WTC11 (cell line): ENCODE results near the gene CTTNBP2. TPM values are rescaled to one million over a fixed set of nuclear protein-coding genes. Genes with fewer than 3 reads are reported as not detected.
A peak's percentile ranks its signal among the peaks of the same experiment; 100 is the strongest.

Experiments
- ATAC-seq: fragments of 200-7000 bp; cut with Tn5 transposase; 2 replicates; pipeline ENCODE4 v1.10.0; 2021; ENCODE audit warnings: mild to moderate bottlenecking, moderate library complexity
- CTCF ChIA-PET: fragments of 300-600 bp; sonication (Branson Sonifier 250); formaldehyde crosslinking; loops from one replicate; lab custom pipeline; 2021; ENCODE audit warnings: antibody characterized with exemption; lab: Charles Lee
- POLR2A ChIA-PET: fragments of 350-600 bp; sonication (Branson Sonifier 250); formaldehyde crosslinking; loops from one replicate; lab custom pipeline; 2021; ENCODE audit warnings: antibody characterized with exemption; lab: Charles Lee
- DNase-seq: peaks from one replicate; pipeline ENCODE4 v3.0.0; 2021; ENCODE audit warnings: low spot score
- H3K27ac Mint-ChIP-seq: 2 replicates; pipeline ENCODE4 v1.8.0; 2021; ENCODE audit warnings: mixed read lengths
- H3K27me3 Mint-ChIP-seq: 2 replicates; pipeline ENCODE4 v1.8.0; 2021; ENCODE audit warnings: low read depth, mild to moderate bottlenecking, moderate library complexity, mixed read lengths
- H3K36me3 Mint-ChIP-seq: 2 replicates; pipeline ENCODE4 v1.8.0; 2021; ENCODE audit warnings: mixed read lengths
- H3K4me1 Mint-ChIP-seq: 2 replicates; pipeline ENCODE4 v1.8.0; 2022; ENCODE audit warnings: mixed read lengths
- H3K4me3 Mint-ChIP-seq: 2 replicates; pipeline ENCODE4 v1.8.0; 2021; ENCODE audit warnings: mild to moderate bottlenecking, moderate library complexity, mixed read lengths
- H3K9me3 Mint-ChIP-seq: 2 replicates; pipeline ENCODE4 v1.8.0; 2021; ENCODE audit warnings: mixed read lengths
- GTF2I ChIP-seq: fragments of 250-450 bp; sonication (Bioruptor Pico); conservative IDR thresholded peaks from 2 replicates; pipeline ENCODE4 v1.4.0; 2021; ENCODE audit warnings: mild to moderate bottlenecking
- HMGA2 ChIP-seq: fragments of 250-450 bp; sonication (Bioruptor Pico); IDR thresholded peaks from 2 replicates; pipeline ENCODE4 v1.4.0; 2021; ENCODE audit warnings: mild to moderate bottlenecking, moderate library complexity
- KAT7 ChIP-seq: sonication (generic); formaldehyde crosslinking; IDR thresholded peaks from 2 replicates; pipeline ENCODE4 v1.8.1; 2023; ENCODE audit warnings: missing genetic modification reagents, mild to moderate bottlenecking, borderline replicate concordance
- MYBL2 ChIP-seq: sonication (generic); formaldehyde crosslinking; IDR thresholded peaks from 2 replicates; pipeline ENCODE4 v1.8.1; 2023; ENCODE audit warnings: mild to moderate bottlenecking, moderate library complexity, missing genetic modification reagents
- NFATC4 ChIP-seq: fragments of 250-450 bp; sonication (Bioruptor Pico); IDR thresholded peaks from 2 replicates; pipeline ENCODE4 v1.9.0; 2021; ENCODE audit warnings: mild to moderate bottlenecking
- SOX15 ChIP-seq: fragments of 250-450 bp; sonication (Bioruptor Pico); IDR thresholded peaks from 2 replicates; pipeline ENCODE4 v1.9.0; 2021; ENCODE audit warnings: mild to moderate bottlenecking
- TEAD1 ChIP-seq: sonication (generic); formaldehyde crosslinking; IDR thresholded peaks from 2 replicates; pipeline ENCODE4 v1.8.0; 2022; ENCODE audit warnings: mild to moderate bottlenecking, missing genetic modification reagents
- ZBTB21 ChIP-seq: sonication (generic); formaldehyde crosslinking; IDR thresholded peaks from 2 replicates; pipeline ENCODE4 v1.8.1; 2023; ENCODE audit warnings: mild to moderate bottlenecking, missing genetic modification reagents, borderline replicate concordance
- ZNF121 ChIP-seq: sonication (generic); formaldehyde crosslinking; IDR thresholded peaks from 2 replicates; pipeline ENCODE4 v1.8.0; 2023; ENCODE audit warnings: missing genetic modification reagents
- ZNF396 ChIP-seq: fragments of 250-450 bp; sonication (Bioruptor Pico); IDR thresholded peaks from 2 replicates; pipeline ENCODE4 v1.8.0; 2021; ENCODE audit warnings: mild to moderate bottlenecking, moderate library complexity, borderline replicate concordance
- total RNA-seq: library from RNA; stranded (reverse); gene quantifications from 3 replicates; pipeline ENCODE4 v1.2.3, GENCODE V29; 2021
- TF ChIP-seq, protein P1 (sequence below): sonication (generic); formaldehyde crosslinking; IDR thresholded peaks from 2 replicates; pipeline ENCODE4 v1.8.1; 2023; ENCODE audit warnings: mild to moderate bottlenecking, missing genetic modification reagents, borderline replicate concordance
- TF ChIP-seq, protein P2 (sequence below): sonication (generic); formaldehyde crosslinking; IDR thresholded peaks from 2 replicates; pipeline ENCODE4 v1.8.1; 2023; ENCODE audit warnings: mild to moderate bottlenecking, missing genetic modification reagents, moderate library complexity
- TF ChIP-seq, protein P3 (sequence below): sonication (generic); formaldehyde crosslinking; IDR thresholded peaks from 2 replicates; pipeline ENCODE4 v1.8.0; 2022; ENCODE audit warnings: mild to moderate bottlenecking, missing genetic modification reagents
- TF ChIP-seq, protein P4 (sequence below): fragments of 200-600 bp; IDR thresholded peaks from 2 replicates; pipeline ENCODE4 v1.8.0; 2022; ENCODE audit warnings: antibody characterized with exemption
- TF ChIP-seq, protein P5 (sequence below): sonication (generic); formaldehyde crosslinking; IDR thresholded peaks from 2 replicates; pipeline ENCODE4 v1.8.1; 2023; ENCODE audit warnings: mild to moderate bottlenecking, moderate library complexity, missing genetic modification reagents

CTTNBP2 gene
- total RNA-seq, 1 experiment from 2014 or later, result 22.1 TPM

DNA sequence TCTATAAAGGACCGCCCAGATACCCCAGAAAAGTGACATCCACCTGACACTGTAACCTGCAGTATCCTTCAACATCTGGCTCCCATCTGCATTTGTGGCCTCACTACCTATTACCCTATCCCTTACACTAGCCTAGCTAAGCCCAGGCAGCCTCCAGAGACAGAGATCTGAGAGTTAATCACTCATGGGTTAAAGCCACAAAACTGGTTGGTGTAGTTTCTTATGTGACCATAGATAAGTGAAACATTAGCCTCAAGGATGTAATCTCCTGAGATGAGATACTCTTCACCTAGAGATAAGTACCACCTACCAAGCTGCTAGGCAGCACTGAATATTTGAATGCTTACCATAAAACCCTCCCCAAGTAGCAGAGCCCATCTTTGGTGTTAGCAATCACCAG is 35.4 kb downstream of the CTTNBP2 start:
- no peak overlapping the region for H3K4me3 Mint-ChIP-seq
- TF ChIP-seq KAT7 (CRISPR knock-in tag) (no peak), HMGA2 (no peak), NFATC4 (no peak), ZNF396 (no peak), SOX15 (no peak), TEAD1 (CRISPR knock-in tag) (no peak), ZBTB21 (CRISPR knock-in tag) (no peak), ZNF121 (CRISPR knock-in tag) (no peak), GTF2I (CRISPR knock-in tag) (no peak)
- TF ChIP-seq, protein P1, sequence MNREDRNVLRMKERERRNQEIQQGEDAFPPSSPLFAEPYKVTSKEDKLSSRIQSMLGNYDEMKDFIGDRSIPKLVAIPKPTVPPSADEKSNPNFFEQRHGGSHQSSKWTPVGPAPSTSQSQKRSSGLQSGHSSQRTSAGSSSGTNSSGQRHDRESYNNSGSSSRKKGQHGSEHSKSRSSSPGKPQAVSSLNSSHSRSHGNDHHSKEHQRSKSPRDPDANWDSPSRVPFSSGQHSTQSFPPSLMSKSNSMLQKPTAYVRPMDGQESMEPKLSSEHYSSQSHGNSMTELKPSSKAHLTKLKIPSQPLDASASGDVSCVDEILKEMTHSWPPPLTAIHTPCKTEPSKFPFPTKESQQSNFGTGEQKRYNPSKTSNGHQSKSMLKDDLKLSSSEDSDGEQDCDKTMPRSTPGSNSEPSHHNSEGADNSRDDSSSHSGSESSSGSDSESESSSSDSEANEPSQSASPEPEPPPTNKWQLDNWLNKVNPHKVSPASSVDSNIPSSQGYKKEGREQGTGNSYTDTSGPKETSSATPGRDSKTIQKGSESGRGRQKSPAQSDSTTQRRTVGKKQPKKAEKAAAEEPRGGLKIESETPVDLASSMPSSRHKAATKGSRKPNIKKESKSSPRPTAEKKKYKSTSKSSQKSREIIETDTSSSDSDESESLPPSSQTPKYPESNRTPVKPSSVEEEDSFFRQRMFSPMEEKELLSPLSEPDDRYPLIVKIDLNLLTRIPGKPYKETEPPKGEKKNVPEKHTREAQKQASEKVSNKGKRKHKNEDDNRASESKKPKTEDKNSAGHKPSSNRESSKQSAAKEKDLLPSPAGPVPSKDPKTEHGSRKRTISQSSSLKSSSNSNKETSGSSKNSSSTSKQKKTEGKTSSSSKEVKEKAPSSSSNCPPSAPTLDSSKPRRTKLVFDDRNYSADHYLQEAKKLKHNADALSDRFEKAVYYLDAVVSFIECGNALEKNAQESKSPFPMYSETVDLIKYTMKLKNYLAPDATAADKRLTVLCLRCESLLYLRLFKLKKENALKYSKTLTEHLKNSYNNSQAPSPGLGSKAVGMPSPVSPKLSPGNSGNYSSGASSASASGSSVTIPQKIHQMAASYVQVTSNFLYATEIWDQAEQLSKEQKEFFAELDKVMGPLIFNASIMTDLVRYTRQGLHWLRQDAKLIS (CRISPR knock-in tag), result no peak
- TF ChIP-seq, protein P2, sequence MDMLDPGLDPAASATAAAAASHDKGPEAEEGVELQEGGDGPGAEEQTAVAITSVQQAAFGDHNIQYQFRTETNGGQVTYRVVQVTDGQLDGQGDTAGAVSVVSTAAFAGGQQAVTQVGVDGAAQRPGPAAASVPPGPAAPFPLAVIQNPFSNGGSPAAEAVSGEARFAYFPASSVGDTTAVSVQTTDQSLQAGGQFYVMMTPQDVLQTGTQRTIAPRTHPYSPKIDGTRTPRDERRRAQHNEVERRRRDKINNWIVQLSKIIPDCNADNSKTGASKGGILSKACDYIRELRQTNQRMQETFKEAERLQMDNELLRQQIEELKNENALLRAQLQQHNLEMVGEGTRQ, result no peak
- TF ChIP-seq, protein P3, sequence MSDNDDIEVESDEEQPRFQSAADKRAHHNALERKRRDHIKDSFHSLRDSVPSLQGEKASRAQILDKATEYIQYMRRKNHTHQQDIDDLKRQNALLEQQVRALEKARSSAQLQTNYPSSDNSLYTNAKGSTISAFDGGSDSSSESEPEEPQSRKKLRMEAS (CRISPR knock-in tag), result no peak
- TF ChIP-seq, protein P4, sequence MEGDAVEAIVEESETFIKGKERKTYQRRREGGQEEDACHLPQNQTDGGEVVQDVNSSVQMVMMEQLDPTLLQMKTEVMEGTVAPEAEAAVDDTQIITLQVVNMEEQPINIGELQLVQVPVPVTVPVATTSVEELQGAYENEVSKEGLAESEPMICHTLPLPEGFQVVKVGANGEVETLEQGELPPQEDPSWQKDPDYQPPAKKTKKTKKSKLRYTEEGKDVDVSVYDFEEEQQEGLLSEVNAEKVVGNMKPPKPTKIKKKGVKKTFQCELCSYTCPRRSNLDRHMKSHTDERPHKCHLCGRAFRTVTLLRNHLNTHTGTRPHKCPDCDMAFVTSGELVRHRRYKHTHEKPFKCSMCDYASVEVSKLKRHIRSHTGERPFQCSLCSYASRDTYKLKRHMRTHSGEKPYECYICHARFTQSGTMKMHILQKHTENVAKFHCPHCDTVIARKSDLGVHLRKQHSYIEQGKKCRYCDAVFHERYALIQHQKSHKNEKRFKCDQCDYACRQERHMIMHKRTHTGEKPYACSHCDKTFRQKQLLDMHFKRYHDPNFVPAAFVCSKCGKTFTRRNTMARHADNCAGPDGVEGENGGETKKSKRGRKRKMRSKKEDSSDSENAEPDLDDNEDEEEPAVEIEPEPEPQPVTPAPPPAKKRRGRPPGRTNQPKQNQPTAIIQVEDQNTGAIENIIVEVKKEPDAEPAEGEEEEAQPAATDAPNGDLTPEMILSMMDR, result no peak
- TF ChIP-seq, all 79 proteins: peak for 0
- Mint-ChIP-seq H3K27me3 (no peaks in the 10 kb centered on the region), H3K36me3 (peaks cover 17% of the 10 kb centered on the region), H3K27ac (peak overlapping the region; percentile 68), H3K9me3 (peaks cover 7% of the 10 kb centered on the region; the same call in 1 of the 2 replicates), H3K4me1 (peaks cover 50% of the 10 kb centered on the region)
- ATAC-seq (no peak), DNase-seq (no peak)
- POLR2A ChIA-PET, result no interaction called here
- CTCF ChIA-PET, result no interaction called here

DNA sequence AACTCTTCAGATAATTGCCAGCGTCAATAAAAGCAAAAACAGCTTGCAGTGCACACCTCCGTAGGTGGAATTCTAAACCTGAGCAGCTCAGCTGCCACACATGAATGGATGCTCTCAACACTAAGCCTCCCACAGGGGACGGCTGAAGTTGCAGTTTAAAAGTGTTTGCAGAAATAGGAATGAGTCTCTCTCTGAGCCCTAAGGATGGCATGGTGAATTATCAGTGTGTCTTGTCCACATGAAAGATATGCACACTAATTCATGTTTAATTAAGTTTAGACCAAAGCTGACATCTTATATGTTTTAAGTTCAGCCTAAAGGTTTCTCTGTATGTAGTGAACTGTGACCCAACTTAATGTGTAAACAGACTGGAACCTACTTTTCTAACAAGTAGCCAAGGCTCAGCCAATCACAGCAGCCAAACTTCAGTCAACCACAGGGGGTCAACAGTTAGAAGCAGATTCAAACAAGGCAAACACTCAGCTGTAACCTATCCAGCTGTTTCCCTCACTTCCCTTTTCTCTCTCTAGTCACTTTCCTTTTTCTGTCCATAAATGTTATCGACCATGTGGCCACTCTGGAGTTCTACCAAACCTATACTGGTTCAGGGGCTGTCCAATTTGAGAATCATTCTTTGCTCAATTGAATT is 38.1 kb downstream of the CTTNBP2 start:
- DNase-seq, result peak; percentile 22
- TF ChIP-seq, protein P2, result no peak
- TF ChIP-seq, protein P5, sequence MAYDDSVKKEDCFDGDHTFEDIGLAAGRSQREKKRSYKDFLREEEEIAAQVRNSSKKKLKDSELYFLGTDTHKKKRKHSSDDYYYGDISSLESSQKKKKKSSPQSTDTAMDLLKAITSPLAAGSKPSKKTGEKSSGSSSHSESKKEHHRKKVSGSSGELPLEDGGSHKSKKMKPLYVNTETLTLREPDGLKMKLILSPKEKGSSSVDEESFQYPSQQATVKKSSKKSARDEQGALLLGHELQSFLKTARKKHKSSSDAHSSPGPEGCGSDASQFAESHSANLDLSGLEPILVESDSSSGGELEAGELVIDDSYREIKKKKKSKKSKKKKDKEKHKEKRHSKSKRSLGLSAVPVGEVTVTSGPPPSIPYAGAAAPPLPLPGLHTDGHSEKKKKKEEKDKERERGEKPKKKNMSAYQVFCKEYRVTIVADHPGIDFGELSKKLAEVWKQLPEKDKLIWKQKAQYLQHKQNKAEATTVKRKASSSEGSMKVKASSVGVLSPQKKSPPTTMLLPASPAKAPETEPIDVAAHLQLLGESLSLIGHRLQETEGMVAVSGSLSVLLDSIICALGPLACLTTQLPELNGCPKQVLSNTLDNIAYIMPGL, result no peak
- peak; percentile 69; the same call in 1 of the 2 replicates for TF ChIP-seq MYBL2 (CRISPR knock-in tag)
- ChIA-PET POLR2A (interaction anchor here (0.7 to 1.0 kb wide), 2 partner anchors 37 to 387 kb away, joined by 3 read pairs; no protein-coding TSS in a partner anchor), CTCF (interaction anchor here (0.9 kb wide), 1 partner anchor 27 kb away, joined by 3 read pairs; no protein-coding TSS in a partner anchor)
- ATAC-seq, result peak; percentile 91
- peaks cover 55% of the 10 kb centered on the region for H3K4me1 Mint-ChIP-seq
- H3K9me3 Mint-ChIP-seq, result peaks cover 7% of the 10 kb centered on the region; the same call in 1 of the 2 replicates
- H3K4me3 Mint-ChIP-seq, result no peak overlapping the region
- H3K27ac Mint-ChIP-seq, result peak overlapping the region; percentile 89
- no peaks in the 10 kb centered on the region for H3K27me3 Mint-ChIP-seq
- H3K36me3 Mint-ChIP-seq, result peaks cover 23% of the 10 kb centered on the region
